Lung (tissue), 12 donors: ENCODE results near the gene SEC14L6. TPM values are rescaled to one million over a fixed set of nuclear protein-coding genes. Genes with fewer than 3 reads are reported as not detected.

Experiments used
- ATAC-seq: fragments of 200-7000 bp; cut with Tn5 transposase; one replicate; pipeline ENCODE4 v1.9.1; 2020; ENCODE audit warnings: moderate number of reproducible peaks; ENCODE audit not compliant: insufficient read depth, low FRiP score
- DNase-seq, 3 donors: peaks; one replicate each; pipeline ENCODE4 v3.0.0-alpha.2; 2013 to 2017
- H3K27ac ChIP-seq, 2 donors: one replicate each; pipeline ENCODE4 v1.5.1; 2013; ENCODE audit warnings: mild to moderate bottlenecking in 2 of 2, moderate library complexity in 2 of 2, control low read depth in 1 of 2, inconsistent platforms in 1 of 2, low read depth in 1 of 2, low read length in 1 of 2
- H3K27me3 ChIP-seq, 3 donors: one replicate each; pipeline ENCODE4 v1.5.1; 2013; ENCODE audit warnings: low read length in 2 of 3; ENCODE audit not compliant: control insufficient read depth in 3 of 3, insufficient read depth in 3 of 3
- H3K36me3 ChIP-seq, 4 donors: one replicate each; pipeline ENCODE4 v1.5.1; 2013; ENCODE audit warnings: low read length in 4 of 4, mild to moderate bottlenecking in 1 of 4, moderate library complexity in 1 of 4; ENCODE audit not compliant: control insufficient read depth in 4 of 4, insufficient read depth in 4 of 4
- H3K4me1 ChIP-seq, 5 donors: one replicate each; pipeline ENCODE4 v1.5.1; 2013; ENCODE audit warnings: low read length in 5 of 5, mild to moderate bottlenecking in 2 of 5, moderate library complexity in 1 of 5; ENCODE audit not compliant: control insufficient read depth in 5 of 5, insufficient read depth in 5 of 5
- H3K4me3 ChIP-seq: one replicate; pipeline ENCODE4 v1.5.1; 2013; ENCODE audit warnings: mild to moderate bottlenecking, control low read depth, moderate library complexity
- H3K9ac ChIP-seq, 2 donors: one replicate each; pipeline ENCODE4 v1.5.1; 2013; ENCODE audit warnings: low read length in 2 of 2, control low read depth in 1 of 2; ENCODE audit not compliant: insufficient read depth in 1 of 2
- H3K9me3 ChIP-seq, 4 donors: one replicate each; pipeline ENCODE4 v1.5.1; 2013; ENCODE audit warnings: low read length in 3 of 4, mild to moderate bottlenecking in 1 of 4, moderate library complexity in 1 of 4; ENCODE audit not compliant: control insufficient read depth in 4 of 4, insufficient read depth in 3 of 4
- CTCF ChIP-seq: IDR thresholded peaks from 2 replicates; pipeline ENCODE4 v1.5.1; 2012; ENCODE audit warnings: mild to moderate bottlenecking; ENCODE audit errors: control extremely low read depth, extremely low read depth
- WGBS, 2 donors: extraction: QIAGEN DNeasy Blood & Tissue Kit; methylation state at CpG; one replicate each; pipeline ENCODE4 v1.1.7; 2013; 5-methylcytosine and 5-hydroxymethylcytosine counted together
- polyA plus RNA-seq, 2 donors: library from polyadenylated mRNA; stranded (reverse); fragments of 200-250 nt; gene quantifications; one replicate each; pipeline ENCODE4 v1.2.1, GENCODE V29; 2013
- total RNA-seq, 2 donors: library from RNA; depleted of rRNA in 1 of 2; stranded (reverse); fragments of >200 nt in 1 of 2; gene quantifications; one replicate each; pipeline ENCODE4 v1.2.1, GENCODE V29; 2014 to 2021
- donor health status: control.
- donor health status: control.
- donor health status: Bipolar disorder and iron deficiency.
- donor health status: healthy.
- donor health status: DM: yes; HTN: yes; CAD: no.

Gene SEC14L6
- total and polyA plus RNA-seq, 4 donors = 0.61 to 12.4 (median 3.6) TPM

- Histone ChIP-seq H3K27me3 (no peaks in the 10 kb centered on the region), H3K36me3 (no peaks in the 10 kb centered on the region), H3K4me3 (no peak overlapping the region), H3K27ac (no peak overlapping the region), H3K9ac (no peak overlapping the region), H3K9me3 (peaks cover 0 to 4% (median 0%) of the 10 kb centered on the region in 4 donors), H3K4me1 (peaks cover 0 to 3% (median 0%) of the 10 kb centered on the region in 5 donors)
- DNase-seq = no peak
- WGBS, 2 donors = 80 to 92% methylated on average over 5 of the region's 5 CpGs
- TF ChIP-seq CTCF = no peak
- no peak for ATAC-seq
Measured at GRCh38 chr22:30516731-30517130, 29.8 kb downstream of the SEC14L6 start.

- no peak for TF ChIP-seq CTCF
- H3K4me1 ChIP-seq = peaks cover 0 to 3% (median 0%) of the 10 kb centered on the region in 5 donors
- H3K27me3 ChIP-seq = no peaks in the 10 kb centered on the region
- H3K9ac ChIP-seq = no peak overlapping the region
- H3K27ac ChIP-seq = no peak overlapping the region
- no peak for DNase-seq
- 76 to 91% methylated on average over 6 of the region's 6 CpGs for WGBS, 2 donors
- H3K4me3 ChIP-seq = no peak overlapping the region
- ATAC-seq = no peak
- peaks cover 0 to 1% (median 0%) of the 10 kb centered on the region in 4 donors for H3K9me3 ChIP-seq
- H3K36me3 ChIP-seq = no peaks in the 10 kb centered on the region
Measured at GRCh38 chr22:30516273-30516672, 30.3 kb downstream of the SEC14L6 start.

DNA sequence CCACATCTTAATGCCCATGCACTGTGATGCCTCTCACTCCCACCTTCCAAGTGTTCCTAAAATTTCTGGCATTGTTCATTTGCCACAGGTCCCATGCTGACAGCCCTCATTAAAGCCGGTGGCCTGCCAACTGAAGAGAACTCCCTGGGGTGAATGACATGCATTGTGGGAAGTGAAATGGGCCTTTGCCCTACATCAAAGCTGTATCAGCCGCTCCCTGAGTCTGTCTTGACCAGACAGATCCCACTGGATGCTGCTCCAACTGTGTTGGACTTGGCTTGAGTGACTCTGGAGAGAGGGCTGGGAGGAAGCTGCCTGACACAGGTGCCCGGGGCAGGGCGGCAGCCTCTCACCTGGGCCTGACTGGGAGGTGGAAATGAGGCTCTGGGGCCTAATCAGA, 32.3 kb downstream of the SEC14L6 start:
- WGBS, 2 donors = 80 to 88% methylated on average over 4 of the region's 4 CpGs
- H3K9ac ChIP-seq = no peak overlapping the region
- ATAC-seq (no peak), DNase-seq (no peak)
- no peak for TF ChIP-seq CTCF
- peaks cover 0 to 1% (median 0%) of the 10 kb centered on the region in 4 donors for H3K9me3 ChIP-seq
- H3K36me3 ChIP-seq = no peaks in the 10 kb centered on the region
- H3K27me3 ChIP-seq = no peaks in the 10 kb centered on the region
- H3K27ac ChIP-seq = no peak overlapping the region
- H3K4me1 ChIP-seq = peaks cover 0 to 3% (median 0%) of the 10 kb centered on the region in 5 donors
- no peak overlapping the region for H3K4me3 ChIP-seq

DNA sequence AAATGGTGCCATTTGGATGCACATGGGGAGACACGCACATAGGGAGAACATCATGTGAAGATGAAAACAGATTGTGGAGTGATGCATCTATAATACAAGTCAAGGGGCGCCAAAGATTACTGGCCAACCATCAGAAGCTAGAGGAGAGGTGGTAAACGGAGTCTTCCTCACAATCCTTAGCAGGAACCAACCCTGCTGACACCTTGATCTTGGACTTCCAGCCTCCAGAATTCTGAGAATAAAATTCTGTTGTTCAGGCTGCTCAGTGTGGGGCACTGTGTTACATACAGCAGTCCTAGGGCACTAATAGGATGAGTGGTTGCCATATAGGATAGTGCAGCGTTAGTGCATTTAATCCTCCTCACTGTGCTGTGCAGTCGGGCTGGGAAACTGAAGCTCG, 33.1 kb downstream of the SEC14L6 start:
- Histone ChIP-seq H3K9ac (no peak overlapping the region), H3K27me3 (no peaks in the 10 kb centered on the region), H3K4me3 (no peak overlapping the region), H3K9me3 (peaks cover 0 to 1% (median 0%) of the 10 kb centered on the region in 4 donors), H3K4me1 (peaks cover 0 to 3% (median 0%) of the 10 kb centered on the region in 5 donors), H3K27ac (no peak overlapping the region), H3K36me3 (no peaks in the 10 kb centered on the region)
- 94% methylated on average over 6 of the region's 6 CpGs for WGBS, 2 donors
- DNase-seq (no peak), ATAC-seq (no peak)
- no peak for TF ChIP-seq CTCF
